GM23248 (cell line): ENCODE data around the gene CDH13. TPM values are rescaled to one million over a fixed set of nuclear protein-coding genes. Genes with fewer than 3 reads are reported as not detected.

Experiments used
- DNase-seq: peaks from one replicate; pipeline ENCODE4 v3.0.0-alpha.2; 2015
- H2AFZ ChIP-seq: fragments of 200-600 bp; sonication (generic); 2 replicates; pipeline ENCODE4 v1.6.1; 2016; ENCODE audit warnings: antibody characterized with exemption
- H3F3A ChIP-seq: fragments of 200-600 bp; sonication (generic); 2 replicates; pipeline ENCODE4 v1.6.1; 2016; ENCODE audit warnings: mild to moderate bottlenecking, antibody characterized with exemption, mixed run types; ENCODE audit not compliant: insufficient read depth
- H3K27ac ChIP-seq: fragments of 200-600 bp; sonication (generic); 2 replicates; pipeline ENCODE4 v1.5.1; 2016; ENCODE audit warnings: mild to moderate bottlenecking
- H3K27me3 ChIP-seq: fragments of 200-600 bp; sonication (generic); replicated peaks from 2 replicates; pipeline ENCODE4 v1.6.1; 2016; ENCODE audit warnings: mild to moderate bottlenecking; ENCODE audit not compliant: insufficient read depth
- H3K36me3 ChIP-seq: fragments of 200-600 bp; sonication (generic); 2 replicates; pipeline ENCODE4 v1.6.1; 2016; ENCODE audit warnings: low read depth, mild to moderate bottlenecking
- H3K4me1 ChIP-seq: fragments of 200-600 bp; sonication (generic); 2 replicates; pipeline ENCODE4 v1.6.1; 2016; ENCODE audit warnings: mild to moderate bottlenecking; ENCODE audit not compliant: insufficient read depth
- H3K4me2 ChIP-seq: fragments of 200-600 bp; sonication (generic); one replicate; pipeline ENCODE4 v1.6.1; 2016; ENCODE audit warnings: mild to moderate bottlenecking; ENCODE audit not compliant: unreplicated experiment
- H3K4me3 ChIP-seq: fragments of 200-600 bp; sonication (generic); 2 replicates; pipeline ENCODE4 v1.5.1; 2016; ENCODE audit warnings: mild to moderate bottlenecking
- H3K79me2 ChIP-seq: fragments of 200-600 bp; sonication (generic); 2 replicates; pipeline ENCODE4 v1.6.1; 2016; ENCODE audit warnings: mild to moderate bottlenecking; ENCODE audit not compliant: insufficient read depth
- H3K9ac ChIP-seq: fragments of 200-600 bp; sonication (generic); 2 replicates; pipeline ENCODE4 v1.6.1; 2016; ENCODE audit warnings: mild to moderate bottlenecking
- H3K9me2 ChIP-seq: fragments of 200-600 bp; sonication (generic); 2 replicates; pipeline ENCODE4 v1.6.1; 2016; ENCODE audit warnings: mixed run types, mild to moderate bottlenecking, moderate library complexity; ENCODE audit not compliant: insufficient read depth
- H3K9me3 ChIP-seq: fragments of 200-600 bp; sonication (generic); one replicate; pipeline ENCODE4 v1.6.1; 2017; ENCODE audit warnings: low read depth
- H4K20me1 ChIP-seq: fragments of 200-600 bp; sonication (generic); 2 replicates; pipeline ENCODE4 v1.6.0; 2016; ENCODE audit not compliant: insufficient read depth
- EZH2 ChIP-seq: fragments of 200-600 bp; sonication (generic); IDR thresholded peaks from 2 replicates; pipeline ENCODE4 v1.6.1; 2018; ENCODE audit warnings: antibody characterized with exemption, mild to moderate bottlenecking; ENCODE audit not compliant: insufficient read depth, poor library complexity, severe bottlenecking
- EZH2phosphoT487 ChIP-seq: fragments of 200-600 bp; sonication (generic); IDR thresholded peaks from 2 replicates; pipeline ENCODE4 v1.6.1; 2018; ENCODE audit warnings: antibody characterized with exemption, moderate library complexity, mild to moderate bottlenecking, low read depth; ENCODE audit not compliant: insufficient read depth
- WGBS, 2 experiments: methylation state at CpG; one replicate each; pipeline ENCODE4 v1.1.6; 2015 to 2017; ENCODE audit warnings: low lambda C conversion rate in 2 of 2, low coverage in 1 of 2; ENCODE audit errors: missing lambda C conversion rate in 2 of 2; 5-methylcytosine and 5-hydroxymethylcytosine counted together
- in situ Hi-C: fragments of 300-500 bp; cut with MboI; formaldehyde crosslinking; loops from 2 replicates; pipeline ENCODE4 v1.15.0; 2020
- polyA plus RNA-seq: library from polyadenylated mRNA; unstranded; fragments of >200 nt; fragmentation: Nextera tagmentation; extraction: Ambion mirVana; gene quantifications from 2 replicates; pipeline ENCODE4 v1.2.1, GENCODE V29; 2016
- total RNA-seq: library from RNA; depleted of rRNA; stranded (reverse); fragments of >200 nt; shearing (Covaris generic); gene quantifications from 2 replicates; pipeline ENCODE4 v1.2.3, GENCODE V29; 2014

CDH13 gene
- total and polyA plus RNA-seq, 2 experiments from 2014 or later: 51.0 to 52.8 TPM

DNA sequence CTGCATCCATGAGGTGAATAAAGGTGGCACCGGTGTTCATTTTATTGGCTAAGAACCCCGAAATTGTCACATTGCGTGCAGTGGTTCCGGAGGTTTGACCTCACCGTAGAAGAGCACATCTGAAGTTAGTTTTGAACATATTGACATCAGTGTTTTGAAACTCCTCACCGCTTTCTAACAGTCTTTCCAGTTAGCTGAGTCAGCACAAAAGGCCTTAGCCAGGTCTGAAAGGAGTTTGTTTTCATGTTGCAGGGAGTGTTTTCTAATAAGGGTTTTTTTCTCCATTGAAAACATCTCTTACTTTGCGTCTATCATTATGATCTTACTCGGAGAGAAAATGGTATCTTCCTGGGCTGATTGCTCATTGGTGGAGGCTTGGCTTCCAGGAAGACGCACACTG is 1006.5 kb downstream of the CDH13 start:
- in situ Hi-C loops: no loop called here
- Histone ChIP-seq H2AFZ (no peak overlapping the region), H3K9ac (no peak overlapping the region), H3K9me2 (no peaks in the 10 kb centered on the region), H3K4me2 (no peak overlapping the region), H3F3A (no peaks in the 10 kb centered on the region), H3K4me1 (no peaks in the 10 kb centered on the region), H3K36me3 (no peaks in the 10 kb centered on the region), H3K4me3 (no peak overlapping the region), H3K27ac (no peak overlapping the region), H3K9me3 (no peaks in the 10 kb centered on the region), H3K27me3 (no peaks in the 10 kb centered on the region), H4K20me1 (no peaks in the 10 kb centered on the region), H3K79me2 (no peaks in the 10 kb centered on the region)
- 80% methylated on average over 9 of the region's 9 CpGs for WGBS, 2 experiments
- TF ChIP-seq EZH2 (no peak), EZH2phosphoT487 (no peak)
- DNase-seq: no peak

DNA sequence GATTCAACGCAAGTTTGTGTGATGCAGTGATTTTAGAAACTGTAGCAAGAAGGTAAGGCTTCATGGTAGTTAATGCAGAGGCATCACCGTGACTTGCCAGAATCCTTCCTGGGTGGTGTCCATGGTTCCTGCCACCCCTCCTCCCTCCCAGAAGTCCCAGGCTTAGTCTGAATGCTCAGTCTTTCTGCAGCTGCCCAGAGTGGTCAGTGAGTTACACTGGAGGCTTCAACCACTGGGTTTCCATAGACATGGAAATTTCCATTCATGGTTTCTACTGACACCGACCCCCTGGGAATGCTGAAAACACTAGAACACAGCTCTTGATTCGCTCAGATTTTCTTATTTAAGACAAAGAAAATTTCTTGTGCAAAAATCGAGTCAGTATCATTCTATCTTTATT is 1021.6 kb downstream of the CDH13 start:
- H3K27ac ChIP-seq: no peak overlapping the region
- no peaks in the 10 kb centered on the region for H3K9me2 ChIP-seq
- no peaks in the 10 kb centered on the region for H3K9me3 ChIP-seq
- no peak overlapping the region for H3K4me3 ChIP-seq
- H3K9ac ChIP-seq: no peak overlapping the region
- in situ Hi-C loops: no loop called here
- H3K27me3 ChIP-seq: no peaks in the 10 kb centered on the region
- 71 to 75% methylated on average over 5 of the region's 5 CpGs for WGBS, 2 experiments
- H2AFZ ChIP-seq: no peak overlapping the region
- peaks cover 5% of the 10 kb centered on the region; the same call in 1 of the 2 replicates for H3F3A ChIP-seq
- DNase-seq: no peak
- H4K20me1 ChIP-seq: no peaks in the 10 kb centered on the region
- TF ChIP-seq EZH2phosphoT487 (no peak), EZH2 (no peak)
- H3K4me2 ChIP-seq: no peak overlapping the region
- H3K36me3 ChIP-seq: no peaks in the 10 kb centered on the region
- H3K79me2 ChIP-seq: no peaks in the 10 kb centered on the region
- peaks cover 9% of the 10 kb centered on the region for H3K4me1 ChIP-seq

DNA sequence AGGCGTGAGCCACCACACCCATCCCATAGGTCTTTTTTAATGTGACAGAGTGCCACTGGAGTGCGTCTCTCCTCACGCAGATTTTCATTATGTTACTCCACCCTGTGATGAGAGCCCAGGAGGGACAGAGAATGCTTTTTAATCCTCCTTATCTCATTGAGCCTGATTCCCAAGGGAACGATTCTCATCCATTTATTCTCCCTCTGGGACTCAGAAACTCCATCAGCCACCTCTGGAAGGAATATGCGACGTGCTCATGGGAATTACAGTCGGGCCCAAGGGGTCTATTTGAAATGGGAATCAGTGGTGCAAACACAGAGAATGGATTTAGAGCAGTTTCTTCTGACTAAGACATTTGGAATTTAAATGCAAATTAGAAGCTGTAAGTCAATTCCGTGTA is 1025.1 kb downstream of the CDH13 start:
- Histone ChIP-seq H3K4me2 (no peak overlapping the region), H3K36me3 (no peaks in the 10 kb centered on the region), H3K27me3 (no peaks in the 10 kb centered on the region), H3K27ac (no peak overlapping the region), H4K20me1 (no peaks in the 10 kb centered on the region), H3K4me1 (peaks cover 18% of the 10 kb centered on the region), H3K4me3 (no peak overlapping the region), H3K9me2 (no peaks in the 10 kb centered on the region), H3K79me2 (no peaks in the 10 kb centered on the region), H2AFZ (no peak overlapping the region), H3K9me3 (no peaks in the 10 kb centered on the region), H3K9ac (no peak overlapping the region), H3F3A (peaks cover 10% of the 10 kb centered on the region; the same call in 1 of the 2 replicates)
- TF ChIP-seq EZH2phosphoT487 (no peak), EZH2 (no peak)
- 75 to 79% methylated on average over 8 of the region's 8 CpGs for WGBS, 2 experiments
- DNase-seq: no peak
- in situ Hi-C loops: no loop called here

DNA sequence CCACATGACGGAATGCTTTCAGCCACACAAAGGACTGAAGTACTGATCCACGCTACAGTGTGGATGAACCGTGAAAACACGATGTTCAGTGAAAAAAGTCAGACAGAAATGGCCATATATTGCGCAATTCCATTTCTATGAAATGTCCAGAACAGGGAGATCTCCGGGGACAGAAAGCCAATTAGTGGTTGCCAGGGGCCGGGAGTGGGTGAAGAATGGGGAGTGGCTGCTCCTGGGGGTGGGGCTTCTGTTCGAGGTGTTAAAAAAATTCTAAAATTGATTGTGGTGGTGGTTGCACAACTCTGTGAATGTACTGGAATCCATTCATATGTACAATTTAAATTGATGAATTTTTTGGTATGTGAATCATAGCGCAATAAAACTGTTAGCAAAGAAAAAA is 1026.2 kb downstream of the CDH13 start:
- Histone ChIP-seq H3F3A (peaks cover 10% of the 10 kb centered on the region; the same call in 1 of the 2 replicates), H4K20me1 (no peaks in the 10 kb centered on the region), H3K79me2 (no peaks in the 10 kb centered on the region), H3K27me3 (no peaks in the 10 kb centered on the region), H3K36me3 (no peaks in the 10 kb centered on the region), H3K4me1 (peaks cover 18% of the 10 kb centered on the region), H2AFZ (no peak overlapping the region), H3K4me2 (peak overlapping the region; percentile 42), H3K9me2 (no peaks in the 10 kb centered on the region), H3K4me3 (no peak overlapping the region), H3K9ac (no peak overlapping the region), H3K9me3 (no peaks in the 10 kb centered on the region), H3K27ac (no peak overlapping the region)
- in situ Hi-C loops: no loop called here
- no peak for TF ChIP-seq EZH2
- TF ChIP-seq EZH2phosphoT487: no peak
- peak; percentile 36 for DNase-seq
- WGBS, 2 experiments: 61 to 62% methylated on average over 9 of the region's 9 CpGs

DNA sequence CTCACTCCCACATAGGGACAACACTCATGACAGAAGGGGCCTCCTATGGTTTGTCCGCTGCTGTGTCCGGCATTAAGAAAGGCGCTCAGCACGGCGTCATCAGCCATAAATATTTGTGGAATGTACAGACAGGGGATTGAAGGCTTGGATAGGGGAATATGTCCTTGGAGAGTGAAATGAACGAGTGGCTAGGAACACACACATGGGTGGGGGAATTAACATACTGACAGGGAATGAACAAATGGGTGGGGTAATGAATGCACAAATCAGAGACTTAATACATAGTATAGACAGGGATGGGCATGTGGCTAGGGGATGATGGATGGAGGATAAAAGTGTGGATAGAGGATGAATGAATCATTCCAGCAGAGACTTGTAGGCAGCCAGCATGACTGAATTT is 1027.0 kb downstream of the CDH13 start:
- Histone ChIP-seq H4K20me1 (no peaks in the 10 kb centered on the region), H3K27ac (no peak overlapping the region; the same call in 1 of the 2 replicates), H3K79me2 (no peaks in the 10 kb centered on the region), H3K4me2 (peak overlapping the region; percentile 42), H3K9me2 (no peaks in the 10 kb centered on the region), H3K4me1 (peaks cover 18% of the 10 kb centered on the region), H3K9me3 (no peaks in the 10 kb centered on the region), H3K4me3 (no peak overlapping the region), H2AFZ (no peak overlapping the region), H3F3A (peaks cover 10% of the 10 kb centered on the region; the same call in 1 of the 2 replicates), H3K9ac (no peak overlapping the region), H3K36me3 (no peaks in the 10 kb centered on the region), H3K27me3 (no peaks in the 10 kb centered on the region)
- no peak for TF ChIP-seq EZH2
- no peak for TF ChIP-seq EZH2phosphoT487
- DNase-seq: peak; percentile 45
- WGBS, 2 experiments: 66 to 67% methylated on average over 6 of the region's 6 CpGs
- in situ Hi-C loops: no loop called here
